GM23338 (cell line): Measurements from ENCODE around the gene ZFP36L1.

Source experiments
- CREB1 ChIP-seq: fragments of 250-450 bp; sonication (Bioruptor Pico); IDR thresholded peaks from 2 replicates; pipeline ENCODE4 v1.5.0; 2020; ENCODE audit warnings: low read depth, mild to moderate bottlenecking, moderate library complexity
- CTCF ChIP-seq, 2 experiments: fragments of 200-600 bp in 1 of 2; sonication (generic) in 1 of 2; conservative IDR thresholded peaks; 2 replicates each; pipeline versions ENCODE4 v1.5.1 to v1.6.1; 2016 to 2017; ENCODE audit warnings: antibody characterized with exemption in 2 of 2, low read depth in 2 of 2, mild to moderate bottlenecking in 2 of 2, moderate library complexity in 1 of 2
- ETS1 ChIP-seq: IDR thresholded peaks from 2 replicates; pipeline ENCODE4 v1.6.1; 2016; ENCODE audit warnings: antibody characterized with exemption
- EZH2 ChIP-seq: fragments of 200-600 bp; sonication (generic); IDR thresholded peaks from one replicate; pipeline ENCODE4 v1.8.0; 2017; ENCODE audit warnings: antibody characterized with exemption, mild to moderate bottlenecking, low read depth; ENCODE audit not compliant: unreplicated experiment
- EZH2phosphoT487 ChIP-seq: fragments of 200-600 bp; sonication (generic); IDR thresholded peaks from one replicate; pipeline ENCODE4 v1.8.1; 2018; ENCODE audit warnings: antibody characterized with exemption; ENCODE audit not compliant: unreplicated experiment
- POLR2AphosphoS5 ChIP-seq: IDR thresholded peaks from 2 replicates; pipeline ENCODE4 v1.6.1; 2016; ENCODE audit warnings: antibody characterized with exemption, low read depth
- ZNF114 ChIP-seq: fragments of 250-450 bp; sonication (Bioruptor Pico); IDR thresholded peaks from 2 replicates; pipeline ENCODE4 v1.5.0; 2020; ENCODE audit warnings: mild to moderate bottlenecking, moderate library complexity
- TF ChIP-seq, protein P1 (sequence below): IDR thresholded peaks from one replicate; pipeline ENCODE4 v1.6.1; 2018; ENCODE audit warnings: antibody characterized with exemption; ENCODE audit not compliant: unreplicated experiment

- TF ChIP-seq CTCF (conservative IDR thresholded peaks at IDR 0.05; ENCODE audit: low read depth in 2 of 2): no peak
- peak; percentile 25; the same call in 1 of the 2 replicates for TF ChIP-seq POLR2AphosphoS5
- TF ChIP-seq CREB1 (CRISPR knock-in tag): no peak
- TF ChIP-seq EZH2phosphoT487: no peak
- TF ChIP-seq, protein P1, sequence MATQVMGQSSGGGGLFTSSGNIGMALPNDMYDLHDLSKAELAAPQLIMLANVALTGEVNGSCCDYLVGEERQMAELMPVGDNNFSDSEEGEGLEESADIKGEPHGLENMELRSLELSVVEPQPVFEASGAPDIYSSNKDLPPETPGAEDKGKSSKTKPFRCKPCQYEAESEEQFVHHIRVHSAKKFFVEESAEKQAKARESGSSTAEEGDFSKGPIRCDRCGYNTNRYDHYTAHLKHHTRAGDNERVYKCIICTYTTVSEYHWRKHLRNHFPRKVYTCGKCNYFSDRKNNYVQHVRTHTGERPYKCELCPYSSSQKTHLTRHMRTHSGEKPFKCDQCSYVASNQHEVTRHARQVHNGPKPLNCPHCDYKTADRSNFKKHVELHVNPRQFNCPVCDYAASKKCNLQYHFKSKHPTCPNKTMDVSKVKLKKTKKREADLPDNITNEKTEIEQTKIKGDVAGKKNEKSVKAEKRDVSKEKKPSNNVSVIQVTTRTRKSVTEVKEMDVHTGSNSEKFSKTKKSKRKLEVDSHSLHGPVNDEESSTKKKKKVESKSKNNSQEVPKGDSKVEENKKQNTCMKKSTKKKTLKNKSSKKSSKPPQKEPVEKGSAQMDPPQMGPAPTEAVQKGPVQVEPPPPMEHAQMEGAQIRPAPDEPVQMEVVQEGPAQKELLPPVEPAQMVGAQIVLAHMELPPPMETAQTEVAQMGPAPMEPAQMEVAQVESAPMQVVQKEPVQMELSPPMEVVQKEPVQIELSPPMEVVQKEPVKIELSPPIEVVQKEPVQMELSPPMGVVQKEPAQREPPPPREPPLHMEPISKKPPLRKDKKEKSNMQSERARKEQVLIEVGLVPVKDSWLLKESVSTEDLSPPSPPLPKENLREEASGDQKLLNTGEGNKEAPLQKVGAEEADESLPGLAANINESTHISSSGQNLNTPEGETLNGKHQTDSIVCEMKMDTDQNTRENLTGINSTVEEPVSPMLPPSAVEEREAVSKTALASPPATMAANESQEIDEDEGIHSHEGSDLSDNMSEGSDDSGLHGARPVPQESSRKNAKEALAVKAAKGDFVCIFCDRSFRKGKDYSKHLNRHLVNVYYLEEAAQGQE: no peak
- no peak for TF ChIP-seq EZH2
- no peak for TF ChIP-seq ETS1
- TF ChIP-seq ZNF114 (CRISPR knock-in tag): no peak
These were observed 4.4 kb downstream of the ZFP36L1 start for GRCh38 chr14:68788275-68788995.
